SK-N-SH (cell line): ENCODE data around the gene MIDN. TPM values are rescaled to one million over a fixed set of nuclear protein-coding genes. Genes with fewer than 3 reads are reported as not detected.

ENCODE experiments used
- CTCF ChIA-PET: fragments of 300-600, 350-600 bp; formaldehyde crosslinking; extraction: SDS; loops from one replicate; lab custom pipeline; 2021; lab: Yijun Ruan, JAX
- POLR2A ChIA-PET: fragments of 350-600 bp; sonication (Branson Sonifier 250); formaldehyde crosslinking; extraction: SDS; loops from one replicate; lab custom pipeline; 2020; ENCODE audit warnings: antibody characterized with exemption, inconsistent platforms; lab: Yijun Ruan, JAX
- DNase-seq: peaks from one replicate; pipeline ENCODE4 v3.0.0; 2012
- H2AFZ ChIP-seq: fragments of 200-600 bp; sonication (generic); 2 replicates; pipeline ENCODE4 v1.8.1; 2016; ENCODE audit warnings: antibody characterized with exemption, mild to moderate bottlenecking, low read depth
- H3F3A ChIP-seq: fragments of 200-600 bp; sonication (generic); replicated peaks from 2 replicates; pipeline ENCODE3; 2016; ENCODE audit warnings: antibody characterized with exemption, mild to moderate bottlenecking; ENCODE audit not compliant: insufficient read depth
- H3K27ac ChIP-seq, 2 experiments: fragments of 200-500 bp in 1 of 2; fragments of 200-600 bp in 1 of 2; sonication (Bioruptor generic) in 1 of 2; sonication (generic), shearing (Covaris generic) in 1 of 2; 2 replicates each; pipeline versions ENCODE4 v1.5.1 to v1.6.1; 2014 to 2016; ENCODE audit warnings: low read depth in 2 of 2, inconsistent platforms in 1 of 2, low read length in 1 of 2, mild to moderate bottlenecking in 1 of 2, mixed read lengths in 1 of 2
- H3K27me3 ChIP-seq: fragments of 200-600 bp; sonication (generic), shearing (Covaris generic); 2 replicates; pipeline ENCODE4 v1.6.1; 2016; ENCODE audit warnings: mixed run types; ENCODE audit not compliant: insufficient read depth
- H3K36me3 ChIP-seq, 2 experiments: fragments of 200-500 bp in 1 of 2; fragments of 200-600 bp in 1 of 2; sonication (Bioruptor generic) in 1 of 2; sonication (generic) in 1 of 2; replicated peaks in 1 of 2; 2 replicates each; pipeline versions ENCODE3 to v1.5.1; 2014 to 2016; ENCODE audit warnings: low read length in 1 of 2, mild to moderate bottlenecking in 1 of 2; ENCODE audit not compliant: insufficient read depth in 2 of 2, control insufficient read depth in 1 of 2
- H3K4me1 ChIP-seq, 2 experiments: fragments of 200-500 bp in 1 of 2; fragments of 200-600 bp in 1 of 2; sonication (Bioruptor generic) in 1 of 2; sonication (generic), shearing (Covaris generic) in 1 of 2; 2 replicates each; pipeline versions ENCODE4 v1.5.1 to v1.6.1; 2014 to 2016; ENCODE audit warnings: low read depth in 1 of 2, low read length in 1 of 2, mixed run types in 1 of 2; ENCODE audit not compliant: insufficient read depth in 2 of 2, control insufficient read depth in 1 of 2
- H3K4me2 ChIP-seq: fragments of 200-600 bp; sonication (generic), shearing (Covaris generic); 2 replicates; pipeline ENCODE4 v1.6.1; 2017; ENCODE audit warnings: mixed run types
- H3K4me3 ChIP-seq, 2 experiments: fragments of 200-500 bp in 1 of 2; fragments of 200-600 bp in 1 of 2; sonication (Bioruptor generic) in 1 of 2; sonication (generic), shearing (Covaris generic) in 1 of 2; 2 replicates each; pipeline versions ENCODE4 v1.5.1 to v1.8.1; 2014 to 2016; ENCODE audit warnings: low read depth in 2 of 2, inconsistent platforms in 1 of 2, low read length in 1 of 2, mild to moderate bottlenecking in 1 of 2, mixed read lengths in 1 of 2, moderate library complexity in 1 of 2
- H3K79me2 ChIP-seq: fragments of 200-600 bp; sonication (generic); 2 replicates; pipeline ENCODE4 v1.8.1; 2017; ENCODE audit warnings: mild to moderate bottlenecking; ENCODE audit not compliant: insufficient read depth
- H3K9ac ChIP-seq: fragments of 200-600 bp; sonication (generic); 2 replicates; pipeline ENCODE4 v1.6.1; 2017; ENCODE audit warnings: mixed run types
- H3K9me2 ChIP-seq: fragments of 200-600 bp; sonication (generic); 2 replicates; pipeline ENCODE4 v1.6.1; 2017; ENCODE audit warnings: mixed run types
- H3K9me3 ChIP-seq: fragments of 200-600 bp; sonication (generic); 2 replicates; pipeline ENCODE4 v1.6.1; 2017; ENCODE audit warnings: mixed run types, mild to moderate bottlenecking, moderate library complexity
- H4K20me1 ChIP-seq: fragments of 200-600 bp; sonication (generic); 2 replicates; pipeline ENCODE4 v1.6.1; 2017; ENCODE audit warnings: mild to moderate bottlenecking, mixed run types; ENCODE audit not compliant: insufficient read depth
- EZH2phosphoT487 ChIP-seq: fragments of 200-600 bp; sonication (generic); IDR thresholded peaks from 2 replicates; pipeline ENCODE4 v1.6.1; 2017; ENCODE audit warnings: low read depth, mixed run types, mild to moderate bottlenecking, antibody characterized with exemption, moderate library complexity, borderline replicate concordance
- MEF2A ChIP-seq: IDR thresholded peaks from 2 replicates; pipeline ENCODE4 v1.4.0; 2012; ENCODE audit warnings: low read depth, borderline replicate concordance
- NRF1 ChIP-seq: IDR thresholded peaks from 2 replicates; pipeline ENCODE4 v1.6.1; 2012; ENCODE audit warnings: low read depth, mild to moderate bottlenecking, low read length
- PBX3 ChIP-seq: IDR thresholded peaks from 2 replicates; pipeline ENCODE4; 2012
- WGBS: methylation state at CpG from one replicate; pipeline ENCODE4 v1.1.6; 2017; ENCODE audit warnings: low lambda C conversion rate; 5-methylcytosine and 5-hydroxymethylcytosine counted together
- polyA plus RNA-seq, 3 experiments: library from polyadenylated mRNA; depleted of rRNA; stranded (reverse); fragments of >200 nt; gene quantifications; 2 replicates each; pipeline ENCODE4 v1.2.3, GENCODE V29; 2012

The MIDN gene
- polyA plus RNA-seq, 1 of the 3 experiments (the other 2 are of a cell fraction), result 13.9 TPM

- 100% methylated on average over 8 of the region's 13 CpGs for whole genome bisulfite sequencing
- Histone ChIP-seq H4K20me1 (peaks cover 27% of the 10 kb centered on the region), H3K4me3 (no peak overlapping the region), H3K4me1 (peaks cover 21 to 40% of the 10 kb centered on the region in 2 experiments; a peak in 3 of 4 replicates), H3K27me3 (no peaks in the 10 kb centered on the region), H3K9me3 (no peaks in the 10 kb centered on the region), H3K36me3 (peaks cover 4 to 11% of the 10 kb centered on the region in 2 experiments), H3K27ac (peak overlapping the region; percentile 7 to 26; a peak in 2 of 4 replicates), H3K4me2 (0 out of 2 replicates have a peak overlapping the region, but pooled peaks have one; percentile 37), H3F3A (peaks cover 32% of the 10 kb centered on the region), H2AFZ (no peak overlapping the region), H3K9me2 (no peaks in the 10 kb centered on the region), H3K9ac (no peak overlapping the region), H3K79me2 (peaks cover 90% of the 10 kb centered on the region)
- TF ChIP-seq NRF1 (no peak), EZH2phosphoT487 (no peak)
- POLR2A ChIA-PET, result no interaction called here
- CTCF ChIA-PET, result interaction anchor here (1.2 to 3.8 kb wide), 3 partner anchors 12 to 213 kb away, joined by 3 to 32 read pairs (median 5); no protein-coding TSS in a partner anchor
- DNase-seq, result no peak
These were observed 38.2 kb upstream of the MIDN start for GRCh38 chr19:1210227-1210538.

DNA sequence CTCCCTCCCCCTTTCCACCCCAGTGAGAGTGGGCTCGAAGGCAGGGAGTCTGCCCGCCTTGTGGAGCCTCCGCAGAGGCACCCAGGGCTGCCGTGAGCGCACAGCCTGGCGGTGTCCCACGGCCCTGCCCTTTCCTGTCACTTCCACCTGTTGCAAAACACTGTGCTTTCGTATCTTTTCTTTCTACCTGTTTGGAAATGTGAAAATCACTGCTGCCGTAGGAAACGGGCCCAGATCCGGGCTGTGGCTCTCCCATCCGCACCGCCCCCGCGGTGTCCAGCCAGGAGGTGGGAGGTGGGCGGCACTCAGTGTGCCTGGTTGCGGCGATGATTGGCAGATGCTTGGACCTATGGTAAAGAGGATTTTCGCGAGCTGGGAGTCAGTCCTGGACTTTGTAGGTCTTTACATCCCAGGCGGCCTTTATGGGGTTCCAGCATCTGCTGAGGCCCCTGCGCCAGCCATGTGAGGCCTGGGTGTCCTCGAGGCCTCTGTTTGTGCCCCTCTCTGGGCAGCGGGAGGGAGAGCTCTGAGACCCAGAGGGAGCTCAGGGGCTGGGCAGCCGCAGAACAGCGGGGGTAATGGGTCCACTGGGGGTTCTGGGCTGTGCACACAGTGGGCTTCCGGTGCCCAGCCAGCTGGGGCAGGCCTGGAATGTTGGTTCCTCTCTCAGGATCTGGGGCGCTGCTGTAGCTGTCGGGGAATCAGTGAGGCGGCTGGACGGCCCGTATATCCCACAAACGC lies 36.7 kb upstream of the MIDN start:
- POLR2A ChIA-PET, result interaction anchor here (0.6 to 1.3 kb wide), 2 partner anchors 32 to 57 kb away, joined by 3 read pairs; partner anchors contain the start of gene CIRBP

More for the DNA sequence above, 36.7 kb upstream of the MIDN start:
- no peaks in the 10 kb centered on the region for H3K9me2 ChIP-seq
- peaks cover 4 to 11% of the 10 kb centered on the region in 2 experiments for H3K36me3 ChIP-seq
- no peak overlapping the region for H3K4me2 ChIP-seq
- WGBS, result 97% methylated on average over 28 of the region's 33 CpGs
- H3K79me2 ChIP-seq, result peaks cover 99% of the 10 kb centered on the region
- no peaks in the 10 kb centered on the region for H3K9me3 ChIP-seq
- no peak overlapping the region for H3K9ac ChIP-seq
- H3K4me3 ChIP-seq, result no peak overlapping the region
- H3K27me3 ChIP-seq, result no peaks in the 10 kb centered on the region
- CTCF ChIA-PET, result interaction anchor here (1.1 to 3.8 kb wide), 4 partner anchors 9 to 98 kb away, joined by 3 to 32 read pairs (median 6); no protein-coding TSS in a partner anchor
- H4K20me1 ChIP-seq, result peaks cover 24% of the 10 kb centered on the region
- no peak overlapping the region; a peak in 1 of 4 replicates for H3K27ac ChIP-seq
- TF ChIP-seq PBX3 (peak; percentile 45), MEF2A (no peak)
- peaks cover 44% of the 10 kb centered on the region for H3F3A ChIP-seq
- no peak for DNase-seq
- peaks cover 36 to 47% of the 10 kb centered on the region in 2 experiments; a peak in 3 of 4 replicates for H3K4me1 ChIP-seq
- no peak overlapping the region for H2AFZ ChIP-seq
